KMS-11 (cell line): ENCODE measurements around the gene TMEM40.

ENCODE experiments used
- H2AFZ ChIP-seq: fragments of 200-600 bp; sonication (generic); 2 replicates; pipeline ENCODE4 v1.6.1; 2016; ENCODE audit warnings: antibody characterized with exemption, mixed run types, low read depth
- H3K27ac ChIP-seq: fragments of 200-600 bp; sonication (generic); 2 replicates; pipeline ENCODE4 v1.6.1; 2016; ENCODE audit warnings: mild to moderate bottlenecking, mixed run types
- H3K27me3 ChIP-seq: fragments of 200-600 bp; sonication (generic); 2 replicates; pipeline ENCODE4 v1.6.1; 2017; ENCODE audit warnings: mild to moderate bottlenecking, low read depth, mixed run types, moderate library complexity; ENCODE audit not compliant: insufficient read depth
- H3K36me3 ChIP-seq: fragments of 200-600 bp; sonication (generic); 2 replicates; pipeline ENCODE4 v1.6.1; 2017; ENCODE audit warnings: mild to moderate bottlenecking, mixed run types; ENCODE audit not compliant: insufficient read depth
- H3K4me1 ChIP-seq: fragments of 200-600 bp; sonication (generic); 2 replicates; pipeline ENCODE4 v1.6.1; 2016; ENCODE audit warnings: mild to moderate bottlenecking, low read depth, mixed run types; ENCODE audit not compliant: poor library complexity, severe bottlenecking
- H3K4me2 ChIP-seq: fragments of 200-600 bp; sonication (generic); 2 replicates; pipeline ENCODE4 v1.7.0; 2016; ENCODE audit warnings: mild to moderate bottlenecking, mixed run types
- H3K4me3 ChIP-seq: fragments of 200-600 bp; sonication (generic); IDR thresholded peaks from 2 replicates; pipeline ENCODE4 v1.6.1; 2017; ENCODE audit warnings: low read depth, low read length, mixed read lengths; ENCODE audit not compliant: insufficient read depth
- H3K79me2 ChIP-seq: fragments of 200-600 bp; sonication (generic); 2 replicates; pipeline ENCODE4 v1.6.1; 2016; ENCODE audit warnings: low read depth, mixed run types; ENCODE audit not compliant: insufficient read depth
- H3K9ac ChIP-seq: fragments of 200-600 bp; sonication (generic); 2 replicates; pipeline ENCODE4 v1.6.1; 2016; ENCODE audit warnings: mild to moderate bottlenecking, mixed run types
- H4K20me1 ChIP-seq: fragments of 200-600 bp; sonication (generic); 2 replicates; pipeline ENCODE4 v1.6.1; 2016; ENCODE audit warnings: mild to moderate bottlenecking, mixed run types; ENCODE audit not compliant: insufficient read depth
- TF ChIP-seq, protein P1 (sequence below): fragments of 200-600 bp; sonication (generic); conservative IDR thresholded peaks from 2 replicates; pipeline ENCODE4 v1.6.1; 2017; ENCODE audit warnings: low read depth, mild to moderate bottlenecking, antibody characterized with exemption, low read length, moderate library complexity, mixed read lengths

Gene TMEM40

DNA sequence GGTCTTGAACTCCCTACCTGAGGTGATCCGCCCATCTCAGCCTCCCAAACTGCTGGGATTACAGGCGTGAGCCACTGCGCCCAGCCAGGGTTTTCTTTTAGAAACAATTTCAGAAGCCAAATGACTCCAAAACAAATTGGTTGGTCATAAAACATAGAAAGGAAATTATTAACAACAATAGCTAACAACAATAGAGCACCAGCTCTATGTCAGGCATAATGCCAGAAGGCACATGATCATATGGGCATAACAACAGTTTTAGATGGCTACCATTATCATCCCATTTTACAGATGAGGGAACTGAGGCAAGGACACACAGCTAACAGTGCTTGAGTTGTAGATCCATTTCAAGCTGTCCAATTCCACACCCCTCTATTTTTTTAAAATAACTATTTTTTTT lies 73.0 kb downstream of the TMEM40 start:
- no peaks in the 10 kb centered on the region for H3K36me3 ChIP-seq
- TF ChIP-seq, protein P1, sequence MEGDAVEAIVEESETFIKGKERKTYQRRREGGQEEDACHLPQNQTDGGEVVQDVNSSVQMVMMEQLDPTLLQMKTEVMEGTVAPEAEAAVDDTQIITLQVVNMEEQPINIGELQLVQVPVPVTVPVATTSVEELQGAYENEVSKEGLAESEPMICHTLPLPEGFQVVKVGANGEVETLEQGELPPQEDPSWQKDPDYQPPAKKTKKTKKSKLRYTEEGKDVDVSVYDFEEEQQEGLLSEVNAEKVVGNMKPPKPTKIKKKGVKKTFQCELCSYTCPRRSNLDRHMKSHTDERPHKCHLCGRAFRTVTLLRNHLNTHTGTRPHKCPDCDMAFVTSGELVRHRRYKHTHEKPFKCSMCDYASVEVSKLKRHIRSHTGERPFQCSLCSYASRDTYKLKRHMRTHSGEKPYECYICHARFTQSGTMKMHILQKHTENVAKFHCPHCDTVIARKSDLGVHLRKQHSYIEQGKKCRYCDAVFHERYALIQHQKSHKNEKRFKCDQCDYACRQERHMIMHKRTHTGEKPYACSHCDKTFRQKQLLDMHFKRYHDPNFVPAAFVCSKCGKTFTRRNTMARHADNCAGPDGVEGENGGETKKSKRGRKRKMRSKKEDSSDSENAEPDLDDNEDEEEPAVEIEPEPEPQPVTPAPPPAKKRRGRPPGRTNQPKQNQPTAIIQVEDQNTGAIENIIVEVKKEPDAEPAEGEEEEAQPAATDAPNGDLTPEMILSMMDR = no peak
- H2AFZ ChIP-seq = no peak overlapping the region
- peaks cover 12% of the 10 kb centered on the region for H3K4me1 ChIP-seq
- no peaks in the 10 kb centered on the region for H3K79me2 ChIP-seq
- H3K4me3 ChIP-seq = no peak overlapping the region
- H4K20me1 ChIP-seq = no peaks in the 10 kb centered on the region
- H3K9ac ChIP-seq = no peak overlapping the region
- no peaks in the 10 kb centered on the region for H3K27me3 ChIP-seq
- no peak overlapping the region for H3K4me2 ChIP-seq
- H3K27ac ChIP-seq = no peak overlapping the region
